Measurements from ENCODE around the gene CUX1.

The CUX1 gene

GRCh38 chr7:102305414-102306268, 488.2 kb downstream of the CUX1 start:
- DNase-seq (ENCODE audit: low read depth), result no peak
- TF ChIP-seq CTCF (IDR thresholded peaks at IDR 0.05; ENCODE audit: insufficient read depth, low read depth, low read length, missing control alignments), result no peak

GRCh38 chr7:102306916-102307677, 489.7 kb downstream of the CUX1 start:
- TF ChIP-seq CTCF (IDR thresholded peaks at IDR 0.05; ENCODE audit: insufficient read depth, low read depth, low read length, missing control alignments), result no peak
- peak; percentile 42 for DNase-seq (ENCODE audit: low read depth)
- no peak overlapping the region for H3K4me3 ChIP-seq (ENCODE audit: low read length)

More at GRCh38 chr7:102305414-102306268, 488.2 kb downstream of the CUX1 start:
- H3K4me3 ChIP-seq (ENCODE audit: low read length), result no peak overlapping the region

GRCh38 chr7:102310414-102310815, 493.0 kb downstream of the CUX1 start:
- no peak for DNase-seq (ENCODE audit: low read depth)
- no peak for TF ChIP-seq CTCF (IDR thresholded peaks at IDR 0.05; ENCODE audit: insufficient read depth, low read depth, low read length, missing control alignments)

GRCh38 chr7:102312317-102312716, 494.9 kb downstream of the CUX1 start:
- no peak for DNase-seq (ENCODE audit: low read depth)
- TF ChIP-seq CTCF (IDR thresholded peaks at IDR 0.05; ENCODE audit: insufficient read depth, low read depth, low read length, missing control alignments), result no peak
- H3K4me3 ChIP-seq (ENCODE audit: low read length), result no peak overlapping the region

More at GRCh38 chr7:102310414-102310815, 493.0 kb downstream of the CUX1 start:
- H3K4me3 ChIP-seq (ENCODE audit: low read length), result no peak overlapping the region

- DNase-seq (ENCODE audit: low read depth), result no peak
- TF ChIP-seq CTCF (IDR thresholded peaks at IDR 0.05; ENCODE audit: insufficient read depth, low read depth, low read length, missing control alignments), result no peak
- no peak overlapping the region for H3K4me3 ChIP-seq (ENCODE audit: low read length)
Measured at GRCh38 chr7:102313997-102314780, 496.8 kb downstream of the CUX1 start.

GRCh38 chr7:102317231-102318059, 500.0 kb downstream of the CUX1 start:
- no peak for TF ChIP-seq CTCF (IDR thresholded peaks at IDR 0.05; ENCODE audit: insufficient read depth, low read depth, low read length, missing control alignments)
- H3K4me3 ChIP-seq (ENCODE audit: low read length), result no peak overlapping the region
- DNase-seq (ENCODE audit: low read depth), result no peak

Measured in epithelial cell of esophagus (primary cell).